SK-N-MC (cell line): ENCODE results near the gene TRMT112.

Source experiments
- EZH2 ChIP-seq: fragments of 200-600 bp; sonication (generic); IDR thresholded peaks from one replicate; pipeline ENCODE4 v1.6.1; 2017; ENCODE audit warnings: antibody characterized with exemption
- POLR2AphosphoS5 ChIP-seq: IDR thresholded peaks from 2 replicates; pipeline ENCODE4 v1.6.1; 2012; ENCODE audit warnings: mild to moderate bottlenecking, low read depth, low read length, borderline replicate concordance

DNA sequence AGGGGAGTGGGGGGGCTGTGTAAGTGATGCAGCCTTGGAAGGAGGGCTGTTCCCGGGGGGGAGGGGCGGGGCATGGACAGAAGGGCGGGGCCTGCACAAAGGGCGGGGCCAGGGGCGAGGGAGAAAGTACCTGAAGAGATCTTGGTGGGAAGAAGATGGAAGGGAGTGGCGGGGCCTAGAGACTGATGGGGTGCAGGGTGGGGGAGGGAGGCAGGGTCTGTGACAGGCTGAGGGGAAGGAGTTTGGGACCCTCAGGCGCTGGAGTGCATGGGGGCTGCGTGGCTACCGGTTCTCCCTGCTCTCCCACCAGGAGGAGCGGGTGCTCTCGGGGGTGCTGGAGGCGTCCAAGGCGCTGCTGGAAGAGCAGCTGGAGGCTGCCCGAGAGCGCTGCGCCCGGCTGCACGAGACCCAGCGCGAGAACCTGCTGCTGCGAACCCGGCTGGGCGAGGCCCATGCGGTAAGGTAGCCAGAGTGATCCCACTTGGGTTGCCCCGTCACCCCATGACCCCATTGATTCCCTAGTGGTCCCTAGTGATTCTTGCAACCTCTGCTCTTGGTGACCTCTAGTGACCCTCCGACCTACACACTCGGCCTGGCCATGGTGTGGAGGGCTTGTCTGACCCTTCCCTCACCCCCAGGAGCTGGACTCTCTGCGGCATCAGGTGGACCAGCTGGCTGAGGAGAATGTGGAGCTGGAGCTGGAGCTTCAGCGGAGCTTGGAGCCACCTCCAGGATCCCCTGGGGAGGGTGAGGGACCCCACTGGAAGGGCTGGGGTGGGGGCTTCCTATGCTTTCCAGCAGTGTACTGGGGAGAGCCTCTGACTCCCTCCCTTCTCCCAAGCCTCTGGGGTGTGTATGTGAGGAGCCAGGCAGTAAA, 25.7 kb upstream of the TRMT112 start:
- TF ChIP-seq EZH2 = no peak
- no peak for TF ChIP-seq POLR2AphosphoS5
